OCI-LY1 (cell line): ENCODE measurements around the gene LGR5.

Experiments used
- H2AFZ ChIP-seq: fragments of 200-600 bp; sonication (generic), shearing (Covaris generic); 2 replicates; pipeline ENCODE4 v1.6.0; 2014; ENCODE audit warnings: antibody characterized with exemption, mild to moderate bottlenecking, low read length
- H3F3A ChIP-seq: fragments of 200-600 bp; sonication (generic), shearing (Covaris generic); 2 replicates; pipeline ENCODE4 v1.6.0; 2014; ENCODE audit warnings: mild to moderate bottlenecking, antibody characterized with exemption, low read length, moderate library complexity; ENCODE audit not compliant: insufficient read depth
- H3K27ac ChIP-seq: fragments of 200-600 bp; sonication (generic); 2 replicates; pipeline ENCODE4 v1.5.1; 2014; ENCODE audit warnings: low read length, mixed run types, mild to moderate bottlenecking, low read depth; ENCODE audit not compliant: poor library complexity, severe bottlenecking
- H3K27me3 ChIP-seq: fragments of 200-600 bp; sonication (generic); 2 replicates; pipeline ENCODE4 v1.6.0; 2014; ENCODE audit warnings: antibody characterized with exemption, mild to moderate bottlenecking, low read length, moderate library complexity; ENCODE audit not compliant: insufficient read depth
- H3K36me3 ChIP-seq: fragments of 200-600 bp; sonication (generic); 2 replicates; pipeline ENCODE4 v1.6.1; 2014; ENCODE audit warnings: mild to moderate bottlenecking, antibody characterized with exemption, low read length, moderate library complexity, mixed read lengths; ENCODE audit not compliant: insufficient read depth
- H3K4me1 ChIP-seq: fragments of 200-600 bp; sonication (generic); 2 replicates; pipeline ENCODE4 v1.5.1; 2014; ENCODE audit warnings: mild to moderate bottlenecking, low read length, moderate library complexity; ENCODE audit not compliant: insufficient read depth, severe bottlenecking
- H3K4me2 ChIP-seq: fragments of 200-600 bp; sonication (generic), shearing (Covaris generic); 2 replicates; pipeline ENCODE4 v1.6.1; 2014; ENCODE audit warnings: low read length
- H3K4me3 ChIP-seq: fragments of 200-600 bp; sonication (generic); 2 replicates; pipeline ENCODE4 v1.5.1; 2014; ENCODE audit warnings: low read length, low read depth, mild to moderate bottlenecking, mixed read lengths; ENCODE audit not compliant: poor library complexity, severe bottlenecking
- H3K79me2 ChIP-seq: fragments of 200-600 bp; shearing (Covaris generic); 2 replicates; pipeline ENCODE4 v1.6.1; 2016; ENCODE audit warnings: mixed run types, low read length, mixed read lengths; ENCODE audit not compliant: insufficient read depth
- H3K9ac ChIP-seq: fragments of 200-600 bp; sonication (generic), shearing (Covaris generic); 2 replicates; pipeline ENCODE4 v1.6.1; 2014; ENCODE audit warnings: mild to moderate bottlenecking, low read length, mixed read lengths
- H3K9me2 ChIP-seq: fragments of 200-600 bp; sonication (generic), shearing (Covaris generic); 2 replicates; pipeline ENCODE4 v1.6.1; 2014; ENCODE audit warnings: low read depth, mild to moderate bottlenecking, low read length, mixed read lengths
- H3K9me3 ChIP-seq: fragments of 200-600 bp; shearing (Covaris generic); 2 replicates; pipeline ENCODE4 v1.6.1; 2014; ENCODE audit warnings: low read length, mixed read lengths
- H4K20me1 ChIP-seq: fragments of 200-600 bp; sonication (generic), shearing (Covaris generic); 2 replicates; pipeline ENCODE4 v1.6.0; 2016; ENCODE audit warnings: mild to moderate bottlenecking, low read length; ENCODE audit not compliant: insufficient read depth
- EZH2 ChIP-seq: fragments of 200-600 bp; sonication (generic), shearing (Covaris generic); IDR thresholded peaks from 2 replicates; pipeline ENCODE4 v1.8.0; 2017; ENCODE audit warnings: borderline replicate concordance, mixed run types, mild to moderate bottlenecking, antibody characterized with exemption, low read length, moderate library complexity, mixed read lengths
- TF ChIP-seq, protein P1 (sequence below): fragments of 200-600 bp; sonication (generic), shearing (Covaris generic); IDR thresholded peaks from 2 replicates; pipeline ENCODE4 v1.5.1; 2017; ENCODE audit warnings: mild to moderate bottlenecking, antibody characterized with exemption, low read length, moderate library complexity, mixed read lengths

Gene LGR5

DNA sequence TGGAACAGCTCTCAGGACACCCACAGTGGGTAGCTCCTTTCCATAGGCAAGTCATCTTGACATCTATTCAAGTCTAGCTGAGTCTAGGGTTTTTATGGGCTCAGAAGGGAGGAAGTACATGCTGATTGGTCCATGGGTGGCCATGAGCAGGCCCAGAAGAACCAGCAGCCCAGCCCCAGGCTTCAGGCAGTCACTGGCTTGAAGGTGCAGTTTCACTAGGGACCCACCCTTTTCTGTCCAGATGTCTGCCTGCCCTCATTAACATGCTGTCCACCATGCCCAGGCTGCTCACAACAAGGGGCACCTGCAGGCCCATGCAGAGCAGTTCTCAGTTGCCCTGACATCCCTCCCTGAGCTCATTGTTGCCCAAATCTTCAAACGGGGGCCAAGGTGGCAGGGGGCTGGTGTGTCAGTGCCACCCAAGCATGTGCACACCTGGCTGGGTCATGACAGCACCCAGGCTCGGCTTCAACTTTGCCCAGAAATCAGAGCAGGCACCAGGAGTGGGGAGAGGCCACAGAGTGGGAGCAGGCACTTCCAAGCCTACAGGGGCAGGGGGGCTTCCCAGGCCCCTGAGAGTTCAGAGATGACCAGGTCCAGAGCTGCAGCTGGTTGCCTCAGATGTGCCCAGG is 18.7 kb upstream of the LGR5 start:
- H3K9me2 ChIP-seq: no peaks in the 10 kb centered on the region
- H3K27me3 ChIP-seq: no peaks in the 10 kb centered on the region
- H3K4me3 ChIP-seq: no peak overlapping the region
- H3K36me3 ChIP-seq: no peaks in the 10 kb centered on the region
- no peaks in the 10 kb centered on the region for H3K9me3 ChIP-seq
- no peak overlapping the region for H3K4me2 ChIP-seq
- no peaks in the 10 kb centered on the region for H3K79me2 ChIP-seq
- TF ChIP-seq EZH2: no peak
- TF ChIP-seq, protein P1, sequence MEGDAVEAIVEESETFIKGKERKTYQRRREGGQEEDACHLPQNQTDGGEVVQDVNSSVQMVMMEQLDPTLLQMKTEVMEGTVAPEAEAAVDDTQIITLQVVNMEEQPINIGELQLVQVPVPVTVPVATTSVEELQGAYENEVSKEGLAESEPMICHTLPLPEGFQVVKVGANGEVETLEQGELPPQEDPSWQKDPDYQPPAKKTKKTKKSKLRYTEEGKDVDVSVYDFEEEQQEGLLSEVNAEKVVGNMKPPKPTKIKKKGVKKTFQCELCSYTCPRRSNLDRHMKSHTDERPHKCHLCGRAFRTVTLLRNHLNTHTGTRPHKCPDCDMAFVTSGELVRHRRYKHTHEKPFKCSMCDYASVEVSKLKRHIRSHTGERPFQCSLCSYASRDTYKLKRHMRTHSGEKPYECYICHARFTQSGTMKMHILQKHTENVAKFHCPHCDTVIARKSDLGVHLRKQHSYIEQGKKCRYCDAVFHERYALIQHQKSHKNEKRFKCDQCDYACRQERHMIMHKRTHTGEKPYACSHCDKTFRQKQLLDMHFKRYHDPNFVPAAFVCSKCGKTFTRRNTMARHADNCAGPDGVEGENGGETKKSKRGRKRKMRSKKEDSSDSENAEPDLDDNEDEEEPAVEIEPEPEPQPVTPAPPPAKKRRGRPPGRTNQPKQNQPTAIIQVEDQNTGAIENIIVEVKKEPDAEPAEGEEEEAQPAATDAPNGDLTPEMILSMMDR: no peak
- no peak overlapping the region for H3K27ac ChIP-seq
- H4K20me1 ChIP-seq: no peaks in the 10 kb centered on the region
- H3K4me1 ChIP-seq: no peaks in the 10 kb centered on the region
- H2AFZ ChIP-seq: no peak overlapping the region
- no peaks in the 10 kb centered on the region for H3F3A ChIP-seq
- no peak overlapping the region for H3K9ac ChIP-seq

DNA sequence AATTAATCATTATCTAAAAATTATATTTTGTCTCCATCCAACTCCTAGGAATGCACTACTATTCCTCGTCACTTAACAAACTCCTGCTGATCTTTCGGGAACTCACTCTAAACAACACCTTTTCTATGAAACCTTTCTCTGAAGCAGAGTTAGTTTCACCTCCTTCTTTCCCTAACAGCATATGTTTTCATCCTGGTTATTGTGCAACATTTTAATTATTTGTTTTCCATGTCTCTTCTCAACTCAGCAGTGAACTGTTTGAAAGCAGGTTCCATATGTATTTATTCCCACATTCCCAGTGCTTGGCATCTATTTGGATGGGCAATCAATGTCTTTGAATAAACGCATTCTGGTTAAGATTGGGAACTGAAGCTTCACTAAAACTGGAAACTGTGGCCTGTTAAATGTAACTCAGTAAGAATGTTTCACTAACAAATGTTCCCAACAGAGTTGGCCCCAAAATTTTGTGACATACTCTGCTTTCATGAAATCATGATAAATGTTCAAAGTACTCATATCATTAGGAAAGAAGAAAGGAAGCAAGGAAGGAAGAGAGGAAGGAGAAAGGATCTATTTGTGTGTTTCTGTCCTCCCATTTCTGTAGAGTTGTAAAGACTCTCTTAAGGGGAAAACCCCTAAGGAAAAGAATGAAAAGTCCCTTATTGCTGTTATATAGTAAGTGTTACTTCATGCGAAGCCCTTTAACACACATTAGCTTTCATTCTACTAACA is 13.9 kb upstream of the LGR5 start:
- TF ChIP-seq, protein P1: no peak
- no peak for TF ChIP-seq EZH2
- H3K9me2 ChIP-seq: no peaks in the 10 kb centered on the region
- H2AFZ ChIP-seq: no peak overlapping the region
- H4K20me1 ChIP-seq: no peaks in the 10 kb centered on the region
- no peak overlapping the region for H3K27ac ChIP-seq
- no peak overlapping the region for H3K9ac ChIP-seq
- no peaks in the 10 kb centered on the region for H3K36me3 ChIP-seq
- no peak overlapping the region for H3K4me3 ChIP-seq
- H3K27me3 ChIP-seq: no peaks in the 10 kb centered on the region
- H3K4me1 ChIP-seq: no peaks in the 10 kb centered on the region
- H3F3A ChIP-seq: no peaks in the 10 kb centered on the region
- no peak overlapping the region for H3K4me2 ChIP-seq
- H3K79me2 ChIP-seq: no peaks in the 10 kb centered on the region
- H3K9me3 ChIP-seq: no peaks in the 10 kb centered on the region

DNA sequence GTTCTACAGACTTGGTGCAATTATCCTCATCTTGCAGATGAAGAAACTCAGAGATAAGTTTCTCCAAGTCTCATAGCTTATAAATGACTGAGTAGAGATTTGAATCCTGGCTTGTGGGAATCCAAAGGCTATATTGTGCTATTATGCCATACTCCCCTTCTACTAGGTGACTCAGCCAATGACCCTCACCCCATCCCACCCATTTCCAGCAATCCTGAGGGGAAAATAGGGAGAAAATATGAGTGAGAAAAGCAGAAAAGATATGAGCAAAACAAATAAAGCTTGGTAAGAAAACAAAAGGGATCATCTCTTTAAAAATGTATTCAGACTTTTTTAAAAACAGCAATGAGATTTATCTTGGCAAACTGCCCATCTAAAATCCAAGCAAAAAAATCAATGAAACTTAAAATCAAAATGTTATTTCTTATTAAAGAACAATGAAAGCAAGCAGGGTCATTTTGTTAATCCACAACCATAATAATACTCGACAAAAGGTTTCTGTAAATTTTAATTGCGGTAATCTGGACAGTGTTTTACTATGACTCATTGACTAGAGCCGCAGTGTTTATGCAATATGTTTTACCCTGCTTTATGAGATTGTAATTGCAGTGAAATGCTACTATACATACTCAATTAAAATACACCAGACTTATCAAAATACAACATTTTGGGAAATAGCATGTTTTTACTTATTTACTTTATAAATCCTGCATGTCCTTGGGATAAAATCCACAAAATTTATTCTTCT is 13.1 kb upstream of the LGR5 start:
- Histone ChIP-seq H3K4me3 (no peak overlapping the region), H3K36me3 (no peaks in the 10 kb centered on the region), H3K9me3 (no peaks in the 10 kb centered on the region), H3K4me2 (no peak overlapping the region), H3K9me2 (no peaks in the 10 kb centered on the region), H3K27ac (no peak overlapping the region), H3K79me2 (no peaks in the 10 kb centered on the region), H3K27me3 (no peaks in the 10 kb centered on the region), H3K9ac (no peak overlapping the region), H2AFZ (no peak overlapping the region), H3K4me1 (no peaks in the 10 kb centered on the region), H4K20me1 (no peaks in the 10 kb centered on the region), H3F3A (no peaks in the 10 kb centered on the region)
- TF ChIP-seq, protein P1: no peak
- TF ChIP-seq EZH2: no peak
